NOMO-1 (cell line): ENCODE results near the gene ZYG11B.
"Not testable (repeated sequence)": the region's sequence is repeated elsewhere in the genome, so short reads cannot be mapped to it uniquely, and the experiment has no call there.

Experiments used
- DNase-seq, 2 experiments: peaks; one replicate each; lab custom pipeline; 2025; ENCODE audit not compliant: unreplicated experiment in 2 of 2; lab: John Stamatoyannopoulos, UW

Gene ZYG11B

GRCh38 chr1:52706941-52707926, 19.0 kb upstream of the ZYG11B start:
- DNase-seq, result peak in 1 of 2 experiments; percentile 48

GRCh38 chr1:52707927-52708655, 18.2 kb upstream of the ZYG11B start:
- DNase-seq, result peak; percentile 30 to 33

- DNase-seq, result no peak
These were observed 17.2 kb upstream of the ZYG11B start for GRCh38 chr1:52709016-52709415.

GRCh38 chr1:52713590-52713989, 12.7 kb upstream of the ZYG11B start:
- DNase-seq, result no peak

GRCh38 chr1:52715296-52715695, 11.0 kb upstream of the ZYG11B start:
- not testable (repeated sequence) for DNase-seq

- DNase-seq, result no peak
These were observed 3.0 kb upstream of the ZYG11B start for GRCh38 chr1:52723260-52723659.

- no peak for DNase-seq
These were observed 369 bp upstream of the ZYG11B start for GRCh38 chr1:52725903-52726264.

- peak in 1 of 2 experiments; percentile 46 for DNase-seq
These were observed 897 bp downstream of the ZYG11B start for GRCh38 chr1:52727114-52727586.

DNA sequence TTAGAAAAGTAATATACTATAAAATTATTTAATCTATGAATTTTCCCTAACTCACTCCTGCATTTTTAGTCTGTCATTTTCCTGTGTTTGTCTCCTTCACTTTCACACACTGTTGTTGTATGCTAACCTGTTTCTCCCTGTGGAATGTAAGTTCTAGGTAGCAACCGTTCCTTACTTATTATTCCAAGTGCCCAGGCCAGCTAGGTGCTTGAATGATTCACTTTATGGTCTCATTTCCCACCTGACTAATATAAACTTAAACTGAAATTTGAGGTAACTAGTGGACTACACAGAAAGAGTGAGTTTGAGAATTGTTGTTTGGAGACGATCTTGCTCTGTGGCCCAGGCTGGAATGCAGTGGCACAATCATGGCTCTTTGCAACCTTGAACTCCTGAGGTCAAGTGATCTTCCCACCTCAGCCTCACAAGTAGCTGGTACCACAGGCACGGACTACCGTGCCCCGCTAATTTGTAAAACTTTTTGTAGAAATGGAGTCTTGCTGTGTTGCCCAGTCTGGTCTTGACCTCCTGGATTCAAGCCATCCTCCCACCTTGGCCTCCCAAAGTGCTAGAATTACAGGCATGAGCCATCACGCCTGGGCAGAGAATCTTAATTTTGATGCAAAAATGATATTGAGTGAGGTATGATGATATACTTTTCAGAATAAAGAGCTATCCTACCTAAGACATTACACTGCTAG, 1.9 kb downstream of the ZYG11B start:
- DNase-seq, result no peak

DNA sequence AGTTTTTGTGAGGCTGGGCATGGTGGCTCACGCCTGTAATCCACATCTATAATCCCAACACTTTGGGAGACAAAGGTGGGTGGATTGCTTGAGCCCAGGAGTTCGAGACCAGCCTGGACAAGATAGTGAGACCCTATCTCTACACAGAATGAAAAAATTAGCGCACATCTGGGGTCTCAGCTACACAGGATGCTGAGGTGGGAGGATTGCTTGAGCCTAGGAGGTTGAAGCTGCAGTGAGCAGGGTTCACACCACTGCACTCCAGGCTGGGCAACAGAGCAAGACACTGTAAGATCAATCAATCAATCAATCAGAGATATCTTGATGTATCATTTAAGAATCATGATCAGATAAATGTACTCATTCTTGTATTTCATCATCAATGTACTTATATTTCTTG, 7.1 kb downstream of the ZYG11B start:
- no peak for DNase-seq

DNA sequence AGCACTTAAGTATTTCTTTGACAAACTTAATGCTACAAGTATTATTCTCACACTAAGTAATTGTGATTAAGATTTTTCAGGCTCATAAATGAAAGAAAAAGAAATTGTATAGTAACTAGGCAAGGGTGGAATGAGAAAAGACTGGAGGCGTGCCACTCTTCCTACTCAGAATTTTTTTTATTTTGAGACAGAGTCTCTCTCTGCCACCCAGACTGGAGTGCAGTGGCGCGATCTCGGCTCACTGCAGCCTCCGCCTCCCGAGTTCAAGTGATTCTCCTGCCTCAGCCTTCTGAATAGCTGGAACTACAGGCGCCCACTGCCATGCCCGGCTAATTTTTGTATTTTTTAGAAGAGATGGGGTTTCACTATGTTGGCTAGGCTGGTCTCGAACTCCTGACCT, 9.1 kb downstream of the ZYG11B start:
- DNase-seq, result not testable (repeated sequence)

- no peak for DNase-seq
These were observed 11.9 kb downstream of the ZYG11B start for GRCh38 chr1:52738148-52738547.

DNA sequence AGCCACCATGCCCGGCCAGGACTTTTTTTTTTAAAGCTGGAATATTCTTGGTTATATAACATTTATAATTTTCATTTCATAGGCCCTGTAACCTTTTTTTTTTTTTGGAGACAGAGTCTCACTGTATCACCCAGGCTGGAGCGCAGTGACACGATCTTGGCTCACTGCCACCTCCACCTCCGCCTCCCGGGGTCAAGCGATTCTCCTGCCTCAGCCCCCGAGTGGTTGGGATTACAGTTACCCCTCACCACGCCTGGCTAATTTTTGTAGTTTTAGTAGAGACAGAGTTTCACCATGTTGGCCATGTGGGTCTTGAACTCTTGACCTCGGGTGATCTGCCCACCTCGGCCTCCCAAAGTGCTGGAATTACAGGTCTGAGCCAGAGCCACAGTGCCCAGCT, 12.6 kb downstream of the ZYG11B start:
- no peak for DNase-seq

GRCh38 chr1:52739699-52740467, 13.6 kb downstream of the ZYG11B start:
- no peak for DNase-seq

- no peak for DNase-seq
These were observed 15.0 kb downstream of the ZYG11B start for GRCh38 chr1:52741259-52741658.

DNA sequence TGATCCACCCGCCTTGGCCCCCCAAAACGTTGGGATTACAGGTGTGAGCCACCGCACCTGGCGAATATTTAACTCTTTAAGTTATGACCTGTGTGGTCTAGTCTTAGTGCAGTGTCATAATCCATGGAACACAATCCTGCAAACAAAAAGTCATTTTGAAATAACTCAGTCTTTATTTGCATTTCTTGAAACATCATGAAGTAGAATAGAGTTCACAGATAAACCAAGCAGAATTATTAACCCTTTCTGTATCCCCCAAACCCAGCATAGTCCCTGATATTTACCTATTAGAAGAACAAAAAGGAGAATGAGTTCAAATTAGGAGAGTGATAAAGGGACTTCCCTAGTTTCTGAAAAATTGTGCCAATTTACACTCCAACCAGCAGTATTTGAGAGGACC, 19.9 kb downstream of the ZYG11B start:
- DNase-seq, result no peak

- no peak for DNase-seq
These were observed 21.2 kb downstream of the ZYG11B start for GRCh38 chr1:52747450-52747849.

GRCh38 chr1:52748119-52748518, 21.9 kb downstream of the ZYG11B start:
- DNase-seq, result no peak

DNA sequence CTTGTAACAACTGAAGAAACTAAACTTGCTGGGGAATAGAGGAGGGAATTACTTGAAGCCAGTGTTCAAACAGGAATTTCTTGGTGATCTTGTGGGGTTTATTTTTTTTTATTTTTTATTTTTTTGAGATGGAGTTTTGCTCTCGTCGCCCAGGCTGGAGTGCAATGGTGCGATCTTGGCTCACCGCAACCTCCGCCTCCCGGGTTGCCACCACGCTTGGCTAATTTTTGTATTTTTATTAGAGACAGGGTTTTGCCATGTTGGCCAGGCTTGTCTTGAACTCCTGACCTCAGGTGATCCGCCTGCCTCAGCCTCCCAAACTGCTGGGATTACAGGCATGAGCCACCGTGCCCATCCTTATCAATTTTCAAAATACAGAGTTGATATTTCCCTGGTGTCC, 23.2 kb downstream of the ZYG11B start:
- DNase-seq, result not testable (repeated sequence)

DNA sequence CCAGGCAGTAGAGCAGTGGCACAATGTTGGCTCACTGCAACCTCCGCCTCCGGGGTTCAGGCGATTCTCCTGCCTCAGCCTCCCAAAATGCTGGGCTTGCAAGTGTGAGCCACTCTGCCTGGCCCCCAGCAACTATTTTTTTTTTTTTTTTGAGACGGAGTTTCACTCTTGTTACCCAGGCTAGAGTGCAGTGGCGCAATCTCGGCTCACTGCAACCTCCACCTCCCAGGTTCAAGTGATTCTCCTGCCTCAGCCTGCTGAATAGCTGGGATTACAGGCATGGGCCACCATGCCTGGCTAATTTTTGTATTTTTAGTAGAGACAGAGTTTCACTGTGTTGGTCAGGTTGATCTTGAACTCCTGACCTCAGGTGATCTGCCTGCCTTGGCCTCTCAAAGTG, 23.9 kb downstream of the ZYG11B start:
- not testable (repeated sequence) for DNase-seq
